B cell (primary cell): ENCODE measurements around the gene GNAI2. TPM values are rescaled to one million over a fixed set of nuclear protein-coding genes. Genes with fewer than 3 reads are reported as not detected.

Experiments
- ATAC-seq: fragments of 200-7000 bp; cut with Tn5 transposase; one replicate; pipeline ENCODE4 v1.10.0; 2021; ENCODE audit warnings: low read depth, mild to moderate bottlenecking, moderate number of reproducible peaks, moderate library complexity
- CTCF ChIA-PET: fragments of 350-600 bp; sonication (Branson Sonifier 250); formaldehyde crosslinking; loops from one replicate; lab custom pipeline; 2021; ENCODE audit warnings: antibody characterized with exemption, inconsistent platforms; lab: Charles Lee
- POLR2A ChIA-PET: fragments of 350-600 bp; sonication (Branson Sonifier 250); formaldehyde crosslinking; loops from one replicate; lab custom pipeline; 2021; ENCODE audit warnings: antibody characterized with exemption; lab: Charles Lee
- DNase-seq: peaks from one replicate; pipeline ENCODE4 v3.0.0; 2013
- H2AFZ ChIP-seq: 2 replicates; pipeline ENCODE4 v1.6.1; 2012; ENCODE audit warnings: mild to moderate bottlenecking, low read depth, low read length; ENCODE audit not compliant: insufficient read depth, poor library complexity, severe bottlenecking
- H3K27ac ChIP-seq, 2 donors: 1 replicate in 1 of 2; 2 replicates in 1 of 2; pipeline ENCODE4 v1.5.1; 2012 to 2013; ENCODE audit warnings: low read length in 2 of 2, mild to moderate bottlenecking in 2 of 2, moderate library complexity in 1 of 2
- H3K27me3 ChIP-seq, 4 experiments: fragments of 200-600 bp in 1 of 4; sonication (generic) in 1 of 4; replicated peaks in 1 of 4; 1 replicate in 2 of 4; 2 replicates in 2 of 4; pipeline versions ENCODE4 v1.6.1 to v1.7.0; 2013 to 2016; ENCODE audit warnings: low read length in 3 of 4, mild to moderate bottlenecking in 2 of 4, mixed read lengths in 1 of 4, moderate library complexity in 1 of 4; ENCODE audit not compliant: insufficient read depth in 4 of 4, control insufficient read depth in 3 of 4; ENCODE audit errors: control extremely low read depth in 1 of 4
- H3K36me3 ChIP-seq, 2 experiments: replicated peaks in 1 of 2; 1 replicate in 1 of 2; 2 replicates in 1 of 2; pipeline versions ENCODE4 v1.6.1 to v1.7.1; 2013; ENCODE audit warnings: low read length in 1 of 2; ENCODE audit not compliant: insufficient read depth in 2 of 2, control insufficient read depth in 1 of 2; ENCODE audit errors: control extremely low read depth in 1 of 2, extremely low read depth in 1 of 2
- H3K4me1 ChIP-seq, 2 donors: fragments of 200-600 bp in 1 of 2; sonication (generic) in 1 of 2; 1 replicate in 1 of 2; 2 replicates in 1 of 2; pipeline versions ENCODE4 v1.5.1 to v1.6.1; 2013 to 2017; ENCODE audit warnings: low read length in 2 of 2; ENCODE audit not compliant: control insufficient read depth in 2 of 2, insufficient read depth in 2 of 2
- H3K4me2 ChIP-seq: replicated peaks from 2 replicates; pipeline ENCODE3; 2012; ENCODE audit warnings: mild to moderate bottlenecking, low read depth, low read length; ENCODE audit not compliant: poor library complexity, severe bottlenecking
- H3K4me3 ChIP-seq, 5 experiments: fragments of 200-600 bp in 1 of 5; sonication (generic) in 1 of 5; 1 replicate in 3 of 5; 2 replicates in 2 of 5; pipeline versions ENCODE4 v1.5.1 to v1.7.0; 2011 to 2016; ENCODE audit warnings: low read length in 4 of 5, mild to moderate bottlenecking in 4 of 5, low read depth in 2 of 5, control low read depth in 1 of 5, moderate library complexity in 1 of 5; ENCODE audit not compliant: insufficient read depth in 1 of 5; ENCODE audit errors: control extremely low read depth in 1 of 5, extremely low read depth in 1 of 5
- H3K79me2 ChIP-seq: fragments of 200-600 bp; sonication (generic); one replicate; pipeline ENCODE4 v1.6.0; 2016; ENCODE audit warnings: low read length; ENCODE audit not compliant: control insufficient read depth, insufficient read depth
- H3K9ac ChIP-seq: fragments of 200-600 bp; sonication (generic); 2 replicates; pipeline ENCODE4 v1.6.1; 2017; ENCODE audit warnings: mild to moderate bottlenecking, low read length, moderate library complexity
- H3K9me3 ChIP-seq, 3 donors: one replicate each; pipeline versions ENCODE4 v1.6.1 to v1.7.1; 2013; ENCODE audit warnings: low read length in 2 of 3; ENCODE audit not compliant: control insufficient read depth in 2 of 3, insufficient read depth in 1 of 3; ENCODE audit errors: control extremely low read depth in 1 of 3
- H4K20me1 ChIP-seq: 2 replicates; pipeline ENCODE4 v1.6.0; 2012; ENCODE audit warnings: mild to moderate bottlenecking, low read length; ENCODE audit not compliant: insufficient read depth, control insufficient read depth, poor library complexity, severe bottlenecking
- H3K27ac Mint-ChIP-seq: one replicate; pipeline ENCODE4 v1.8.0; 2021; ENCODE audit warnings: mixed read lengths
- H3K27me3 Mint-ChIP-seq: one replicate; pipeline ENCODE4 v1.8.0; 2021; ENCODE audit warnings: mixed read lengths
- H3K4me1 Mint-ChIP-seq: one replicate; pipeline ENCODE4 v1.8.0; 2021; ENCODE audit warnings: mixed read lengths
- H3K4me3 Mint-ChIP-seq: one replicate; pipeline ENCODE4 v1.8.0; 2021; ENCODE audit warnings: mixed read lengths
- H3K9me3 Mint-ChIP-seq: one replicate; pipeline ENCODE4 v1.8.0; 2022; ENCODE audit warnings: mixed read lengths; ENCODE audit not compliant: insufficient read depth
- CTCF ChIP-seq: fragments of 200-600 bp; IDR thresholded peaks from one replicate; pipeline ENCODE4 v1.8.0; 2022; ENCODE audit warnings: antibody characterized with exemption, mild to moderate bottlenecking
- EZH2 ChIP-seq: IDR thresholded peaks from 2 replicates; pipeline ENCODE4 v1.6.1; 2012; ENCODE audit warnings: borderline replicate concordance, low read depth, mild to moderate bottlenecking, moderate library complexity, low read length; ENCODE audit not compliant: insufficient read depth, poor library complexity, severe bottlenecking
- WGBS: methylation state at CpG from one replicate; pipeline ENCODE4 v1.1.5; 2013; ENCODE audit warnings: missing lambda C conversion rate; ENCODE audit not compliant: insufficient coverage; 5-methylcytosine and 5-hydroxymethylcytosine counted together
- intact Hi-C: fragments of 100-400 bp; cut with micrococcal nuclease; formaldehyde crosslinking; loops from one replicate; pipeline ENCODE4 v1.10.0; 2022
- polyA plus RNA-seq: library from polyadenylated mRNA; depleted of rRNA; stranded (reverse); fragments of >200 nt; gene quantifications from 2 replicates; pipeline ENCODE4 v1.2.3, GENCODE V29; 2012
- total RNA-seq, 2 donors: library from RNA; stranded (reverse); fragments of 120-200 nt in 1 of 2; gene quantifications; 1 replicate in 1 of 2; 2 replicates in 1 of 2; pipeline versions ENCODE4 v1.2.3 to v1.2.4, GENCODE V29; 2013 to 2022

The GNAI2 gene
- total and polyA plus RNA-seq, 2 donors (not counting 1 experiment from before 2014, with no cell fraction given), result 302 to 491 TPM

GRCh38 chr3:50251220-50251619 is 15.2 kb downstream of the GNAI2 start:
- Histone ChIP-seq H3K36me3 (peaks cover 0 to 83% of the 10 kb centered on the region in 2 experiments), H3K27me3 (no peaks in the 10 kb centered on the region), H3K4me2 (no peak overlapping the region), H4K20me1 (peaks cover 100% of the 10 kb centered on the region), H3K4me1 (peaks cover 24 to 59% of the 10 kb centered on the region in 2 donors), H2AFZ (no peak overlapping the region), H3K9me3 (no peaks in the 10 kb centered on the region), H3K4me3 (no peak overlapping the region), H3K27ac (no peak overlapping the region), H3K9ac (no peak overlapping the region), H3K79me2 (peaks cover 94% of the 10 kb centered on the region)
- Mint-ChIP-seq H3K4me3 (no peak overlapping the region), H3K27me3 (no peaks in the 10 kb centered on the region), H3K4me1 (peaks cover 51% of the 10 kb centered on the region), H3K27ac (peak overlapping the region; percentile 3), H3K9me3 (no peaks in the 10 kb centered on the region)
- 98% methylated on average over 6 of the region's 8 CpGs for WGBS
- POLR2A ChIA-PET, result no interaction called here
- ATAC-seq, result no peak
- CTCF ChIA-PET, result interaction anchor here (1.6 to 27.3 kb wide), 2 partner anchors 17 to 57 kb away, joined by 7 to 596 read pairs; partner anchors contain the start of gene GNAI2
- TF ChIP-seq CTCF (no peak), EZH2 (no peak)
- intact Hi-C loops, result no loop called here
- DNase-seq, result no peak

- intact Hi-C loops, result no loop called here
- Histone ChIP-seq H3K27ac (peak overlapping the region in 1 of 2 donors; percentile 36), H3K27me3 (no peaks in the 10 kb centered on the region), H3K9ac (no peak overlapping the region), H3K9me3 (no peaks in the 10 kb centered on the region), H4K20me1 (peaks cover 100% of the 10 kb centered on the region), H2AFZ (no peak overlapping the region), H3K79me2 (peaks cover 59% of the 10 kb centered on the region), H3K4me3 (no peak overlapping the region), H3K4me2 (no peak overlapping the region), H3K4me1 (peaks cover 10 to 31% of the 10 kb centered on the region in 2 donors), H3K36me3 (peaks cover 0 to 74% of the 10 kb centered on the region in 2 experiments)
- no peaks in the 10 kb centered on the region for H3K9me3 Mint-ChIP-seq
- H3K27me3 Mint-ChIP-seq, result no peaks in the 10 kb centered on the region
- ATAC-seq, result peak; percentile 61
- 84% methylated on average over 6 of the region's 8 CpGs for WGBS
- H3K27ac Mint-ChIP-seq, result peak overlapping the region; percentile 56
- no peak overlapping the region for H3K4me3 Mint-ChIP-seq
- no peak for TF ChIP-seq EZH2
- no peak for TF ChIP-seq CTCF
- DNase-seq, result no peak
- ChIA-PET CTCF (interaction anchor here (27.3 kb wide), 1 partner anchor 21 kb away, joined by 596 read pairs; the partner anchor contains the start of gene GNAI2), POLR2A (interaction anchor here (0.6 kb wide), 1 partner anchor 28 kb away, joined by 5 read pairs; no protein-coding TSS in a partner anchor)
- peaks cover 32% of the 10 kb centered on the region for H3K4me1 Mint-ChIP-seq
Observed at GRCh38 chr3:50254577-50255250, 18.7 kb downstream of the GNAI2 start.
